Right cardiac atrium (tissue), 5 donors: Measurements from ENCODE around the gene DDX5. TPM values are rescaled to one million over a fixed set of nuclear protein-coding genes. Genes with fewer than 3 reads are reported as not detected.
A peak's percentile ranks its signal among the peaks of the same experiment; 100 is the strongest.

Experiments used
- ATAC-seq, 2 donors: fragments of 200-7000 bp; cut with Tn5 transposase; one replicate each; pipeline versions ENCODE4 v1.8.0 to v1.9.1; 2020; ENCODE audit warnings: moderate library complexity in 2 of 2, mild to moderate bottlenecking in 1 of 2
- DNase-seq, 3 donors: peaks; one replicate each; pipeline ENCODE4 v3.0.0-alpha.2; 2020
- H3K27ac ChIP-seq: one replicate; pipeline ENCODE4 v1.5.1; 2013; ENCODE audit warnings: mild to moderate bottlenecking, low read length, control low read depth, moderate library complexity
- H3K27me3 ChIP-seq: one replicate; pipeline ENCODE4 v1.6.1; 2013; ENCODE audit not compliant: control insufficient read depth, insufficient read depth
- H3K4me1 ChIP-seq: one replicate; pipeline ENCODE4 v1.6.1; 2013; ENCODE audit warnings: low read length; ENCODE audit not compliant: control insufficient read depth, insufficient read depth
- H3K4me3 ChIP-seq: one replicate; pipeline ENCODE4 v1.5.1; 2013; ENCODE audit warnings: low read length, control low read depth
- H3K9me3 ChIP-seq: one replicate; pipeline ENCODE4 v1.6.1; 2013; ENCODE audit warnings: low read length; ENCODE audit not compliant: control insufficient read depth
- WGBS: extraction: QIAGEN DNeasy Blood & Tissue Kit; methylation state at CpG from one replicate; pipeline ENCODE4 v1.1.7; 2013; 5-methylcytosine and 5-hydroxymethylcytosine counted together
- intact Hi-C, 4 donors: fragments of 100-400 bp; cut with DNase I; formaldehyde crosslinking; loops; one replicate each; pipeline versions ENCODE4 v1.11.0 to v1.14.0; 2022 to 2023
- polyA plus RNA-seq: library from polyadenylated mRNA; stranded (reverse); fragments of 200-250 nt; gene quantifications from one replicate; pipeline ENCODE4 v1.2.3, GENCODE V29; 2013
- total RNA-seq, 4 donors: library from RNA; stranded (reverse); fragmentation: NEBNext Ultra II Directional; extraction: Animal tissue kit (Norgen Biotek cat#: 25700); gene quantifications; one replicate each; pipeline ENCODE4 v1.2.1, GENCODE V29; 2021
- donor health status: healthy with polysubstance abuse.
- donor health status: DM: no; HTN: yes; CAD: no.
- donor health status: DM: no; HTN: no; CAD: no.
- donor health status: DM: no; HTN: yes; CAD: no; lungs with severe emphysema.
- donor health status: DM: yes; HTN: yes; CAD: no.

DDX5 gene
- total and polyA plus RNA-seq, 5 donors, result 312 to 573 (median 404) TPM

DNA sequence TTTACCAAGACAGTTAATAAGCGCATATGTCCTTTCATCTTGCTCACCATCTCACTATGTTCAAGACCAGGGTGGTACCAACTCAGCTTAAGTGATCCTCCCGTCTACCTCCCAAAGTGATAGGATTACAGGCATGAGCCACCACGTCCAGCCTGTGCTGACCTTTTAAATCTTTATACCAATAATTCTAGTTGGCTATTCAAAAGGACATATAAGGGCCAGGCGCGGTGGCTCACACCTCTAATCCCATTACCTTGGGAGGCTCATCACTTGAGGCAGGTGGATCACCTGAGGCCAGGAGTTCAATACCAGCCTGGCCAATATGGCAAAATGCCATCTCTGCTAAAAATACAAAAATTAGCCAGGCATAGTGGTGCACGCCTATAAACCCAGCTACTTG lies 3.1 kb upstream of the DDX5 start:
- intact Hi-C loops, result loop anchor here in 1 of 4 donors (5.0 kb wide), 1 partner anchor 138 kb away; no protein-coding TSS in a partner anchor

GRCh38 chr17:64508683-64509082 lies 2.6 kb upstream of the DDX5 start:
- intact Hi-C loops, result loop anchor here in 1 of 4 donors (5.0 kb wide), 1 partner anchor 139 kb away; no protein-coding TSS in a partner anchor
- WGBS, result 78% methylated on average over 2 of the region's 2 CpGs
- H3K9me3 ChIP-seq, result no peaks in the 10 kb centered on the region
- no peak for DNase-seq
- H3K4me3 ChIP-seq, result peak overlapping the region; percentile 95
- H3K27me3 ChIP-seq, result no peaks in the 10 kb centered on the region
- H3K4me1 ChIP-seq, result no peaks in the 10 kb centered on the region
- no peak overlapping the region for H3K27ac ChIP-seq
- no peak for ATAC-seq

More for the DNA sequence above, 3.1 kb upstream of the DDX5 start:
- no peaks in the 10 kb centered on the region for H3K9me3 ChIP-seq
- 86% methylated on average over 6 of the region's 6 CpGs for WGBS
- DNase-seq, result no peak
- H3K4me1 ChIP-seq, result no peaks in the 10 kb centered on the region
- H3K27me3 ChIP-seq, result no peaks in the 10 kb centered on the region
- no peak overlapping the region for H3K27ac ChIP-seq
- ATAC-seq, result no peak
- no peak overlapping the region for H3K4me3 ChIP-seq

DNA sequence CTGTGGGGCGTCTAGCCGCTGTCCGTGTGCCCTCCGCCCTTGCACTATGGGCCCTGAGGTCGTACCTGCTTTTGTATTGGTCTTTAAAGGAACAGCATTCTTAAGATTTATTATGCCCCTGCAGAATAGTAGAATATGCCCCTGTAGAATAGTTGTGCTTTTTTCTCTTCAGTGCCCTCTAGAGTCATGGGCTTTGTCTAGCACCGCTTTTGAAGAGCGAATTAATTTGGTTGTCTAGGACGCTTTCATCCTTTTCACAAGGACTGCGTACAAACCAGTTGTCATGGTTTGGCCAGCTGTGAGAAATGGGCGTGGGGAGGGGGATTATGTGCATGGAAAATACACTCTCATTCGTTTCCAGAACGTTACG lies 1.3 kb upstream of the DDX5 start:
- intact Hi-C loops, result loop anchor here in 1 of 4 donors (5.0 kb wide), 1 partner anchor 140 kb away; no protein-coding TSS in a partner anchor

DNA sequence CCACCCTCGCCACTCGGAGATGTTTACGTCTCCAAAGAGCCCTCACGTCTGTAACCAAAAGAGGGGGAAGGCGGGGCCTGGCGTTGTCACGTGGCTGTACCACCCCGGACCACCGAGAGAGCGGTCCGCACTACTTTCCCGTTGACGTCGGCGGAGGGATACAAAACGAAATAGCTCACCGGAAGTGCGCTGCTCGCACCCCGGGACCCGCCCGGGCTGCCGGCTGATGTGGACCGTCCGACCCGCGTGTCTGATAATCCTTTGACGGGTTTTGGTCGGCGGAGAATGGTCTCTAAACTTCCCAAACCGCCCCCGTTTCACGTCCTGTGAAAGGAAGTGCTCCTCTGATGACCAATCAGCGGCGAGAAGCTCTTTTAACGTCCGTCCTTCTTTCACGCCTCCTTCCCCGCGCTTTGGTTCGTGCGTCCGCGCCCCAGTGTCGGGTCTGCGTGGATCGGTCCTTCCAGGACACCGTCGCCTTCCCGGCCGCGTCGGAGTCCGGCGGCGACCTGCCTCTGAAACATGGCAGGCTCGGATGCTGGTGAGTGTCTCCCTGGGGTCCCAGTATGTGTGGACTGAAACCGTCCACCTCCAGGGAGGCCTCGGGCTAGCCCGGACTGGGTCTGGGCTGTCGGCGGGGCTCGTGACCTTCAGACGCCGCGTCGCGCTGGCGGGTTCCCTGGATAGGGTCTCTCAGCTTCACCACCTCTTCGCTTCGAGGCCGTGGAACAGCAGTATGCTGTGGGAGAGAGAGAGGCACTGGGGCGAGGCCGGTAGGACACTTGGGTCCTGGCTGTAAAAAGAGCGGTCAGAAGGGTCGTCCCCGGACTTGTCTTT lies 705 bp upstream of the DDX5 start, which contains the start of gene CEP95:
TSS of gene CEP95 (plus strand) at position 402 of the 837 bp plus-strand sequence. CDS start at position 523, 121 bp downstream.
- DNase-seq (peak; percentile 96 to 98 (median 98)), ATAC-seq (peak; percentile 87 to 90)
- intact Hi-C loops, result loop anchor here in 1 of 4 donors (5.0 kb wide), 1 partner anchor 141 kb away; no protein-coding TSS in a partner anchor
- no peaks in the 10 kb centered on the region for H3K9me3 ChIP-seq
- peak within 1 kb of the TSS; percentile 100 for H3K27ac ChIP-seq
- WGBS, result under 1% methylated on average over 77 of the region's 77 CpGs
- peak within 1 kb of the TSS; percentile 95 for H3K4me3 ChIP-seq
- H3K27me3 ChIP-seq, result no peaks in the 10 kb centered on the region
- peaks cover 2% of the 10 kb centered on the region for H3K4me1 ChIP-seq

More for the DNA sequence above, 1.3 kb upstream of the DDX5 start:
- Histone ChIP-seq H3K27me3 (no peaks in the 10 kb centered on the region), H3K4me1 (peaks cover 2% of the 10 kb centered on the region), H3K4me3 (peak overlapping the region; percentile 95), H3K9me3 (no peaks in the 10 kb centered on the region), H3K27ac (peak overlapping the region; percentile 100)
- ATAC-seq (peak; percentile 22 to 23), DNase-seq (no peak)
- WGBS, result under 1% methylated on average over 13 of the region's 13 CpGs

DNA sequence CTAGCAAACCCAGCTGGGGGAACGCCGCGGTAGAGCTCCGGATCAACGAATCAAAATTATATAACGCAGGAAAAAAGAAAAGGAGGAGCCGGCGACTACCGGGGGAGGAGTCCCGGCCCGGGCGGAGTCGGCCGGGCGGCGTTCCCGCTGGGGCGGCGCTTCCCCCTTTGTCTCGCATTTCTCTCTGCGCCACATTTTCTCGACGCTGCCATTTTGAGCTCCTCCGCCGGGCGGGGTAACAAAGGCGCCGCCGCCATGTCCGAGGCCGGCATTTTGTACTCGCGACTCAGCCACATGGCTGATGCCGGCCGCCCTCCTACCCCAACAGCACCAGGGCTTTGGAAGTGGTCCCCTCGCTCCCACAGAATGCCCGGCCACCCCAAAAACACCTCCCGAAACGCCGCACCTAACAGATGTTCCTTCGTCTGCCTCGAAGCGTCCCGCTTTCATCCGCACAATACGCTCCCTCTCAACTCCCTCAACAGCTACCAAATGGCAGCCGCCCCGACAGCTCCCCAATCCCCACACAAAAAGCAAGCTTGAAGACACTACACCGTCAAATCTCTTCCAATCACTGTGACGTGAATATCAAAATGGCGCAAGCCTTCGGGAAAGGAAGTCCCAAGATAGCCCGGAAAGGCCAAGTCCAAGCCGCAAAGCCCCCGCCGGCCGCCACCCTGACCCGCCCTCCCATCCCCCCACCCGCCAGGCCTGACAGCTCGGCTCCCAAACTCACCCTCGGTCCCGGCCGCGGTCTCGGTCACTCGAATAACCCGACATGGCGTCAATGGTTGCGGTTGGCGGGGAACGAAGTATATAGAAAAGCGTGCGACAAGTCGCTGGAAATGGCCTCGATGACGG lies 519 bp downstream of the DDX5 start:
- under 1% methylated on average over 76 of the region's 76 CpGs for WGBS
- intact Hi-C loops, result loop anchor here in 1 of 4 donors (5.0 kb wide), 1 partner anchor 142 kb away; no protein-coding TSS in a partner anchor
- Histone ChIP-seq H3K27ac (peak overlapping the region; percentile 100), H3K9me3 (no peaks in the 10 kb centered on the region), H3K4me1 (peaks cover 2% of the 10 kb centered on the region), H3K4me3 (peak overlapping the region; percentile 95), H3K27me3 (no peaks in the 10 kb centered on the region)
- peak; percentile 72 to 82 for ATAC-seq
- DNase-seq, result peak; percentile 90 to 97 (median 97)

- under 1% methylated on average over 13 of the region's 13 CpGs for WGBS
- ATAC-seq (no peak), DNase-seq (no peak)
- Histone ChIP-seq H3K4me1 (peaks cover 2% of the 10 kb centered on the region), H3K27me3 (no peaks in the 10 kb centered on the region), H3K9me3 (no peaks in the 10 kb centered on the region), H3K4me3 (peak overlapping the region; percentile 95), H3K27ac (peak overlapping the region; percentile 95)
- intact Hi-C loops, result loop anchor here in 1 of 4 donors (5.0 kb wide), 1 partner anchor 142 kb away; no protein-coding TSS in a partner anchor
These were observed 1.2 kb downstream of the DDX5 start for GRCh38 chr17:64504769-64505339.

DNA sequence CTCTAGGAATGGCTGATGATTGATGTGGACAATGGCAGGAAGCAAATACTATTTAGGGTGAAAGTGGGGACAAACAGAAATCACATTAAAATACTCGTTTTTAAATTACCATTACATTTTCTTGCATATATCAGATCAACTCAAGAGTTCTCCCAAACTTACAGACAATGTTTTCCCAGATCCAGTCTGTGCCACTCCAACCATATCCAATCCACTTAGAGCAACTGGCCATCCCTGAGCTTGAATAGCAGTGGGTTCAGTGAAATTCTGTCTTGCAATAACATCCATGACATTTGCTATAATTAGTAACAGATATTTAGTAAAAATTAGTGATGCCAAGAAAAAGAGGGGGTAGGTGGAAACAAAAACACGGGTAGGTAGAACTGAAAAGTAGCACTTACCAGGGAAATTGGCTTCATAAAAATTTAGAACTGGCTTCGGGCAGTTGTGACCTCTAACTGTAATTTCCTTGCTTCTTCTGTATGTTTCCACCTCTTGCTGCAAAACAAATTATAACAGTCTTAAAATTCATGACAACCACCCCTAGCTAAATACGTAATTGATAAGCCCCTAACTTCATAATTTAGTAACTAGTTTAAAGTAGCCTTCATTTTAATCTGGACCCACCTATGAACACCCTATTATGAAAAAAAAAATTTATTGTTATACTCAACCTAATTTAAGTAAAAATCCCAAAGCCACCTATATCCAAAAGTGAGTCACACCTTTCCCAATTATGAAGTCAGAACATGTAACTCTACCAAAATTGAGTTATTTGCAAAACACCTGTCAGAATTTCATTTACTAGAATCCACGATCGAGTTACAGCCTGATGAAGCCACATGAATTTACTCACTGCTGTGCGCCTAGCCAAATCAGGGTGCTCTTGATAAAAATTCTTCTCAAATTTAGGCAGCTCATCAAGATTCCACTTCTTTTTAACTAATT lies 2.0 kb downstream of the DDX5 start:
- H3K27me3 ChIP-seq, result no peaks in the 10 kb centered on the region
- DNase-seq (no peak), ATAC-seq (no peak)
- H3K9me3 ChIP-seq, result no peaks in the 10 kb centered on the region
- peaks cover 2% of the 10 kb centered on the region for H3K4me1 ChIP-seq
- H3K4me3 ChIP-seq, result peak overlapping the region; percentile 95
- intact Hi-C loops, result no loop called here
- H3K27ac ChIP-seq, result no peak overlapping the region
- 19% methylated on average over 7 of the region's 7 CpGs for WGBS

DNA sequence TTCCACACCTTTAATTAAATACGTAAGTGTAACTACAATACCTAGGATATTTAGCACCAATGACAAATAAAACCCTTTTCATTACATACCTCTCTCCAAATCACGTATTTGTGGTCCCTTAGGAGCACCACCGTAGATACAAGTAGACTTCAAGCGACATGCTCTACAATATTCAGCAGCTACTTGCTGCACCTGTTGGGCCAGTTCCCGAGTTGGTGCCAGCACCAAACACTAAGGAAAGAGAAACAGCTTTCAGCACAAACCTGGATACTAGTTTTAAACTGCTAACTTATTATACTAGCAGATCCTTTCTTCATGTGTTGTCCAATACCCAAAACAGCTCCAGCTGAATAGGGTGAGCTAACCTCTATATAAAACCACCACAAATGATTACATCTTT lies 2.7 kb downstream of the DDX5 start:
- 66% methylated on average over 5 of the region's 5 CpGs for WGBS
- no peaks in the 10 kb centered on the region for H3K9me3 ChIP-seq
- H3K4me3 ChIP-seq, result peak overlapping the region; percentile 95
- H3K27ac ChIP-seq, result no peak overlapping the region
- peaks cover 2% of the 10 kb centered on the region for H3K4me1 ChIP-seq
- ATAC-seq (no peak), DNase-seq (no peak)
- no peaks in the 10 kb centered on the region for H3K27me3 ChIP-seq
- intact Hi-C loops, result no loop called here

GRCh38 chr17:64502809-64503208 lies 3.3 kb downstream of the DDX5 start:
- Histone ChIP-seq H3K4me1 (peaks cover 2% of the 10 kb centered on the region), H3K9me3 (no peaks in the 10 kb centered on the region), H3K4me3 (no peak overlapping the region), H3K27ac (no peak overlapping the region), H3K27me3 (no peaks in the 10 kb centered on the region)
- intact Hi-C loops, result no loop called here
- ATAC-seq, result no peak
- WGBS, result 72% methylated on average over 2 of the region's 2 CpGs
- DNase-seq, result no peak

- H3K27ac ChIP-seq, result no peak overlapping the region
These were observed 4.1 kb downstream of the DDX5 start for GRCh38 chr17:64502021-64502420.

More at GRCh38 chr17:64502021-64502420, 4.1 kb downstream of the DDX5 start:
- 66% methylated on average over 3 of the region's 3 CpGs for WGBS
- DNase-seq (no peak), ATAC-seq (no peak)
- Histone ChIP-seq H3K27me3 (no peaks in the 10 kb centered on the region), H3K4me1 (peaks cover 3% of the 10 kb centered on the region), H3K4me3 (no peak overlapping the region), H3K9me3 (no peaks in the 10 kb centered on the region)
- intact Hi-C loops, result no loop called here
